Neural cell (in vitro differentiated cells): Measurements from ENCODE around the gene PCDHGA8. TPM values are rescaled to one million over a fixed set of nuclear protein-coding genes. Genes with fewer than 3 reads are reported as not detected.

Experiments
- H2AFZ ChIP-seq: fragments of 200-600, 300-800 bp; sonication (generic), shearing (Covaris generic); 2 replicates; pipeline ENCODE4 v1.6.0; 2014; ENCODE audit warnings: low read depth, mild to moderate bottlenecking, antibody characterized with exemption, low read length, moderate library complexity
- H3F3A ChIP-seq: fragments of 200-600 bp; shearing (Covaris generic); 2 replicates; pipeline ENCODE4 v1.6.1; 2016; ENCODE audit warnings: mild to moderate bottlenecking, moderate library complexity, mixed read lengths, antibody characterized with exemption, low read length; ENCODE audit not compliant: insufficient read depth, poor library complexity, severe bottlenecking
- H3K27ac ChIP-seq: fragments of 200-600, 300-800 bp; sonication (generic), shearing (Covaris generic); 2 replicates; pipeline ENCODE4 v1.5.1; 2014; ENCODE audit warnings: mild to moderate bottlenecking, low read length, moderate library complexity
- H3K27me3 ChIP-seq: fragments of 300-800, 200-600 bp; sonication (generic), shearing (Covaris generic); 2 replicates; pipeline ENCODE4 v1.6.0; 2014; ENCODE audit warnings: mild to moderate bottlenecking, low read depth, low read length, moderate library complexity; ENCODE audit not compliant: insufficient read depth
- H3K36me3 ChIP-seq: fragments of 300-800, 200-600 bp; sonication (generic), shearing (Covaris generic); 2 replicates; pipeline ENCODE4 v1.5.1; 2014; ENCODE audit warnings: mild to moderate bottlenecking, antibody characterized with exemption, low read length, moderate library complexity; ENCODE audit not compliant: insufficient read depth
- H3K4me2 ChIP-seq: fragments of 300-800, 200-600 bp; sonication (generic), shearing (Covaris generic); 2 replicates; pipeline ENCODE4 v1.6.0; 2014; ENCODE audit warnings: mild to moderate bottlenecking, low read length
- H3K4me3 ChIP-seq: fragments of 300-800, 200-600 bp; sonication (generic), shearing (Covaris generic); 2 replicates; pipeline ENCODE4 v1.5.1; 2014; ENCODE audit warnings: mild to moderate bottlenecking, low read length, moderate library complexity
- H3K79me2 ChIP-seq: fragments of 200-600 bp; shearing (Covaris generic); replicated peaks from 2 replicates; pipeline ENCODE4 v1.6.0; 2014; ENCODE audit warnings: mild to moderate bottlenecking, low read length, moderate library complexity; ENCODE audit not compliant: insufficient read depth
- H3K9ac ChIP-seq: fragments of 300-800, 200-600 bp; sonication (generic), shearing (Covaris generic); 2 replicates; pipeline ENCODE4 v1.6.1; 2016; ENCODE audit warnings: mild to moderate bottlenecking, low read length, mixed read lengths
- H3K9me2 ChIP-seq: fragments of 200-600 bp; shearing (Covaris generic); 2 replicates; pipeline ENCODE4 v1.6.1; 2016; ENCODE audit warnings: mild to moderate bottlenecking, low read length, mixed read lengths; ENCODE audit not compliant: insufficient read depth
- H3K9me3 ChIP-seq: fragments of 200-600, 300-800 bp; sonication (generic), shearing (Covaris generic); 2 replicates; pipeline ENCODE4 v1.6.1; 2016; ENCODE audit warnings: mild to moderate bottlenecking, mixed run types, low read length, moderate library complexity, mixed read lengths
- H4K20me1 ChIP-seq: fragments of 200-600 bp; shearing (Covaris generic); 2 replicates; pipeline ENCODE4 v1.6.1; 2016; ENCODE audit warnings: mild to moderate bottlenecking, mixed run types; ENCODE audit not compliant: insufficient read depth
- EP300 ChIP-seq: fragments of 450-650 bp; conservative IDR thresholded peaks from 2 replicates; pipeline ENCODE4 v1.6.1; 2014; ENCODE audit warnings: antibody characterized with exemption, mild to moderate bottlenecking, moderate library complexity; ENCODE audit not compliant: poor library complexity, severe bottlenecking
- EZH2 ChIP-seq: fragments of 200-600, 300-800 bp; shearing (Covaris generic), sonication (generic); IDR thresholded peaks from 2 replicates; pipeline ENCODE4 v1.6.1; 2014; ENCODE audit warnings: antibody characterized with exemption, low read length, borderline replicate concordance, mild to moderate bottlenecking; ENCODE audit not compliant: insufficient read depth, poor library complexity, severe bottlenecking
- POLR2AphosphoS5 ChIP-seq: IDR thresholded peaks from 2 replicates; pipeline ENCODE4 v1.6.1; 2012
- RAD21 ChIP-seq: fragments of 450-650 bp; conservative IDR thresholded peaks from 2 replicates; pipeline ENCODE4 v1.6.1; 2014; ENCODE audit warnings: antibody characterized with exemption, mild to moderate bottlenecking, moderate library complexity
- SMC3 ChIP-seq: fragments of 450-650 bp; conservative IDR thresholded peaks from 2 replicates; pipeline ENCODE4 v1.6.1; 2014; ENCODE audit warnings: antibody characterized with exemption, mild to moderate bottlenecking, moderate library complexity; ENCODE audit not compliant: poor library complexity
- TAF1 ChIP-seq: IDR thresholded peaks from 2 replicates; pipeline ENCODE4 v1.6.1; 2012; ENCODE audit warnings: low read depth
- polyA plus RNA-seq: library from polyadenylated mRNA; depleted of rRNA; stranded (reverse); fragments of >200 nt; gene quantifications from 2 replicates; pipeline ENCODE4 v1.2.3, GENCODE V29; 2014
- TF ChIP-seq, protein P1 (sequence below): fragments of 450-650 bp; IDR thresholded peaks from 2 replicates; pipeline ENCODE4 v1.5.1; 2014; ENCODE audit warnings: antibody characterized with exemption, mild to moderate bottlenecking, moderate library complexity; ENCODE audit not compliant: poor library complexity, severe bottlenecking
- TF ChIP-seq, protein P2 (sequence below): IDR thresholded peaks from 2 replicates; pipeline ENCODE4 v1.6.1; 2012; ENCODE audit warnings: borderline replicate concordance

PCDHGA8 gene
- polyA plus RNA-seq, 1 donor from 2014 or later, result 0.19 TPM

DNA sequence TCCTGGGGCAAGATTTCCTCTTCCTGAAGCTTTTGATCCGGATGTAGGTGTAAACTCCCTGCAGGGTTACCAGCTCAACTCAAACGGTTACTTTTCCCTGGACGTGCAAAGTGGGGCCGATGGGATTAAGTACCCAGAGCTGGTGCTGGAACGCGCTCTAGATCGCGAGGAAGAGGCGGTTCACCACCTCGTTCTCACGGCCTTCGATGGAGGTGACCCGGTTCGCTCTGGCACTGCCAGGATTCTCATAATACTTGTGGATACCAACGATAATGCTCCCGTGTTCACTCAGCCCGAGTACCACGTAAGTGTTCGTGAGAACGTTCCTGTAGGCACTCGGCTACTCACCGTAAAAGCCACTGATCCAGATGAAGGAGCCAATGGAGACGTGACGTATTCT, 36.8 kb upstream of the PCDHGA8 start:
- Histone ChIP-seq H4K20me1 (no peaks in the 10 kb centered on the region), H3K9me2 (no peaks in the 10 kb centered on the region), H3K4me2 (no peak overlapping the region), H2AFZ (no peak overlapping the region), H3K9me3 (peaks cover 37% of the 10 kb centered on the region), H3K9ac (no peak overlapping the region), H3K4me3 (no peak overlapping the region), H3K36me3 (no peaks in the 10 kb centered on the region), H3F3A (no peaks in the 10 kb centered on the region), H3K27me3 (no peaks in the 10 kb centered on the region), H3K79me2 (no peaks in the 10 kb centered on the region), H3K27ac (no peak overlapping the region)
- TF ChIP-seq, protein P1, sequence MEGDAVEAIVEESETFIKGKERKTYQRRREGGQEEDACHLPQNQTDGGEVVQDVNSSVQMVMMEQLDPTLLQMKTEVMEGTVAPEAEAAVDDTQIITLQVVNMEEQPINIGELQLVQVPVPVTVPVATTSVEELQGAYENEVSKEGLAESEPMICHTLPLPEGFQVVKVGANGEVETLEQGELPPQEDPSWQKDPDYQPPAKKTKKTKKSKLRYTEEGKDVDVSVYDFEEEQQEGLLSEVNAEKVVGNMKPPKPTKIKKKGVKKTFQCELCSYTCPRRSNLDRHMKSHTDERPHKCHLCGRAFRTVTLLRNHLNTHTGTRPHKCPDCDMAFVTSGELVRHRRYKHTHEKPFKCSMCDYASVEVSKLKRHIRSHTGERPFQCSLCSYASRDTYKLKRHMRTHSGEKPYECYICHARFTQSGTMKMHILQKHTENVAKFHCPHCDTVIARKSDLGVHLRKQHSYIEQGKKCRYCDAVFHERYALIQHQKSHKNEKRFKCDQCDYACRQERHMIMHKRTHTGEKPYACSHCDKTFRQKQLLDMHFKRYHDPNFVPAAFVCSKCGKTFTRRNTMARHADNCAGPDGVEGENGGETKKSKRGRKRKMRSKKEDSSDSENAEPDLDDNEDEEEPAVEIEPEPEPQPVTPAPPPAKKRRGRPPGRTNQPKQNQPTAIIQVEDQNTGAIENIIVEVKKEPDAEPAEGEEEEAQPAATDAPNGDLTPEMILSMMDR, result no peak
- TF ChIP-seq RAD21 (no peak), EZH2 (no peak), EP300 (no peak), SMC3 (no peak), TAF1 (no peak), POLR2AphosphoS5 (no peak)
- TF ChIP-seq, protein P2, sequence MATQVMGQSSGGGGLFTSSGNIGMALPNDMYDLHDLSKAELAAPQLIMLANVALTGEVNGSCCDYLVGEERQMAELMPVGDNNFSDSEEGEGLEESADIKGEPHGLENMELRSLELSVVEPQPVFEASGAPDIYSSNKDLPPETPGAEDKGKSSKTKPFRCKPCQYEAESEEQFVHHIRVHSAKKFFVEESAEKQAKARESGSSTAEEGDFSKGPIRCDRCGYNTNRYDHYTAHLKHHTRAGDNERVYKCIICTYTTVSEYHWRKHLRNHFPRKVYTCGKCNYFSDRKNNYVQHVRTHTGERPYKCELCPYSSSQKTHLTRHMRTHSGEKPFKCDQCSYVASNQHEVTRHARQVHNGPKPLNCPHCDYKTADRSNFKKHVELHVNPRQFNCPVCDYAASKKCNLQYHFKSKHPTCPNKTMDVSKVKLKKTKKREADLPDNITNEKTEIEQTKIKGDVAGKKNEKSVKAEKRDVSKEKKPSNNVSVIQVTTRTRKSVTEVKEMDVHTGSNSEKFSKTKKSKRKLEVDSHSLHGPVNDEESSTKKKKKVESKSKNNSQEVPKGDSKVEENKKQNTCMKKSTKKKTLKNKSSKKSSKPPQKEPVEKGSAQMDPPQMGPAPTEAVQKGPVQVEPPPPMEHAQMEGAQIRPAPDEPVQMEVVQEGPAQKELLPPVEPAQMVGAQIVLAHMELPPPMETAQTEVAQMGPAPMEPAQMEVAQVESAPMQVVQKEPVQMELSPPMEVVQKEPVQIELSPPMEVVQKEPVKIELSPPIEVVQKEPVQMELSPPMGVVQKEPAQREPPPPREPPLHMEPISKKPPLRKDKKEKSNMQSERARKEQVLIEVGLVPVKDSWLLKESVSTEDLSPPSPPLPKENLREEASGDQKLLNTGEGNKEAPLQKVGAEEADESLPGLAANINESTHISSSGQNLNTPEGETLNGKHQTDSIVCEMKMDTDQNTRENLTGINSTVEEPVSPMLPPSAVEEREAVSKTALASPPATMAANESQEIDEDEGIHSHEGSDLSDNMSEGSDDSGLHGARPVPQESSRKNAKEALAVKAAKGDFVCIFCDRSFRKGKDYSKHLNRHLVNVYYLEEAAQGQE, result no peak

DNA sequence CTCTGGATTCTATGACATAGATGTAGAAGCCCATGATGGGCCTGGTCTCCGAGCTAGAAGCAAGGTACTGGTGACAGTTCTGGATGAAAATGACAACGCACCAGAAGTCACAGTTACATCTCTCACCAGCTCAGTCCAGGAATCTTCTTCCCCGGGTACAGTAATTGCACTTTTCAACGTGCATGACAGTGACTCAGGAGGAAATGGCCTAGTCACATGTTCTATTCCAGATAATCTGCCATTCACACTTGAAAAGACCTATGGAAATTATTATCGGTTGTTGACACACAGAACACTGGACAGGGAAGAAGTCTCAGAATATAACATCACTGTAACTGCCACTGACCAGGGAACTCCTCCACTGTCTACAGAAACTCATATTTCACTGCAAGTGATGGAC, 36.3 kb upstream of the PCDHGA8 start:
- Histone ChIP-seq H3K27me3 (no peaks in the 10 kb centered on the region), H3K27ac (no peak overlapping the region), H2AFZ (no peak overlapping the region), H3K9me3 (peaks cover 37% of the 10 kb centered on the region), H3K9me2 (no peaks in the 10 kb centered on the region), H4K20me1 (no peaks in the 10 kb centered on the region), H3K4me3 (no peak overlapping the region), H3K36me3 (no peaks in the 10 kb centered on the region), H3K4me2 (no peak overlapping the region), H3F3A (no peaks in the 10 kb centered on the region), H3K79me2 (no peaks in the 10 kb centered on the region), H3K9ac (no peak overlapping the region)
- TF ChIP-seq EP300, result no peak
- no peak for TF ChIP-seq POLR2AphosphoS5
- no peak for TF ChIP-seq SMC3
- no peak for TF ChIP-seq RAD21

DNA sequence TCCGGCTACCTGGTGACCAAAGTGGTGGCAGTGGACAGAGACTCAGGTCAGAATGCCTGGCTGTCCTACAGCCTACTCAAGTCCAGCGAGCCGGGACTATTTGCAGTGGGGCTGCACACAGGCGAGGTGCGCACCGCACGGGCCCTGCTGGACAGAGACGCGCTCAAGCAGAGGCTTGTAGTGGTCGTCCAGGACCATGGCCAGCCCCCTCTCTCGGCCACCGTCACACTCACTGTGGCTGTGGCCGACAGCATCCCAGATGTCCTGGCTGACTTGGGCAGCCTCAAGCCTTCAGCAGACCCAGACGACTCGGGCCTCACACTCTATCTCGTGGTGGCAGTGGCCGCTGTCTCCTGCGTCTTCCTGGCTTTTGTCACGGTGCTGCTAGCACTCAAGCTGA, 35.5 kb upstream of the PCDHGA8 start:
- no peak overlapping the region for H3K9ac ChIP-seq
- H3K9me2 ChIP-seq, result no peaks in the 10 kb centered on the region
- H3K4me3 ChIP-seq, result no peak overlapping the region
- H3K4me2 ChIP-seq, result no peak overlapping the region
- H3K9me3 ChIP-seq, result peaks cover 37% of the 10 kb centered on the region
- H3K36me3 ChIP-seq, result no peaks in the 10 kb centered on the region
- no peaks in the 10 kb centered on the region for H3F3A ChIP-seq
- no peaks in the 10 kb centered on the region for H3K79me2 ChIP-seq
- H2AFZ ChIP-seq, result no peak overlapping the region
- no peaks in the 10 kb centered on the region for H3K27me3 ChIP-seq
- TF ChIP-seq POLR2AphosphoS5 (no peak), SMC3 (no peak), EP300 (no peak)
- TF ChIP-seq, protein P1, result no peak
- no peak overlapping the region for H3K27ac ChIP-seq
- no peaks in the 10 kb centered on the region for H4K20me1 ChIP-seq
